PFSK-1 (cell line): ENCODE measurements around the gene PIK3R4.

Source experiments
- FOXP2 ChIP-seq: optimal IDR thresholded peaks from 2 replicates; pipeline ENCODE3; 2011; ENCODE audit warnings: borderline replicate concordance, control low read depth, inconsistent platforms; ENCODE audit not compliant: insufficient read depth; ENCODE audit errors: extremely low read length, extremely low read depth
- POLR2AphosphoS5 ChIP-seq: IDR thresholded peaks from 2 replicates; pipeline ENCODE4 v1.6.1; 2012; ENCODE audit warnings: low read depth, mild to moderate bottlenecking, control low read depth, low read length, moderate library complexity
- REST ChIP-seq, 2 experiments: IDR thresholded peaks; 2 replicates each; pipeline versions ENCODE4 v1.6.1 to v1.8.0; 2011 to 2012; ENCODE audit warnings: low read depth in 2 of 2, low read length in 2 of 2, control low read depth in 1 of 2, inconsistent platforms in 1 of 2, mild to moderate bottlenecking in 1 of 2, moderate library complexity in 1 of 2; ENCODE audit not compliant: insufficient read depth in 1 of 2
- SIN3A ChIP-seq: IDR thresholded peaks from 2 replicates; pipeline ENCODE4 v1.6.1; 2012; ENCODE audit warnings: mild to moderate bottlenecking, low read length, moderate library complexity, borderline replicate concordance; ENCODE audit not compliant: insufficient read depth
- TAF1 ChIP-seq: IDR thresholded peaks from 2 replicates; pipeline ENCODE4 v1.6.1; 2012; ENCODE audit warnings: low read length, control low read depth, borderline replicate concordance; ENCODE audit not compliant: insufficient read depth

The PIK3R4 gene

GRCh38 chr3:130671545-130672312, 74.9 kb downstream of the PIK3R4 start:
- TF ChIP-seq TAF1 (no peak), SIN3A (no peak), REST (IDR thresholded peaks at IDR 0.05; ENCODE audit: insufficient read depth in 1 of 2, low read depth in 2 of 2, low read length in 2 of 2) (no peak), POLR2AphosphoS5 (no peak), FOXP2 (no peak)

DNA sequence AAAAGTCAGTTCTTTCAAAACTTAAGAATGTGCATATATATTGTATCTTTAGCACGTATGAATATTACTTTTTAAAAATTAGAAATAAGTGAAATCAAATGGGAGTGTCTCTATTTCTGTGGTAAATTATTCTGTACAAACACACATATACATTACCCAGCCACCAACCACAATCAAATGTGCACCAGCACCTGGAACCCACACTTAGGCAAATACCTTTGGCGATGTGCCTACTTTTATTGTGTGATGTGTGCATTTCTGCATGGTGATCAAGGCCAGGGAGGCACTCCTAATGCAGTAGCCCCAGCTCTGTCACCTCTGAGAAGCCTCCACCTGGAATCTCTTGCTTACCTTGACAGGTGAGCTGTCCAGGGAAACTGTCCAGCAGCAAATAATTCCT, 76.9 kb downstream of the PIK3R4 start:
- no peak for TF ChIP-seq POLR2AphosphoS5
- no peak for TF ChIP-seq SIN3A
- no peak for TF ChIP-seq TAF1
- no peak for TF ChIP-seq FOXP2
- TF ChIP-seq REST (IDR thresholded peaks at IDR 0.05; ENCODE audit: insufficient read depth in 1 of 2, low read depth in 2 of 2, low read length in 2 of 2): no peak

- TF ChIP-seq SIN3A: no peak
- TF ChIP-seq POLR2AphosphoS5: no peak
- TF ChIP-seq REST (IDR thresholded peaks at IDR 0.05; ENCODE audit: insufficient read depth in 1 of 2, low read depth in 2 of 2, low read length in 2 of 2): no peak
- TF ChIP-seq FOXP2: no peak
- no peak for TF ChIP-seq TAF1
Measured at GRCh38 chr3:130663092-130663491, 83.5 kb downstream of the PIK3R4 start.

GRCh38 chr3:130662501-130662996, 84.1 kb downstream of the PIK3R4 start:
- TF ChIP-seq POLR2AphosphoS5: no peak
- no peak for TF ChIP-seq SIN3A
- TF ChIP-seq TAF1: no peak
- no peak for TF ChIP-seq REST (IDR thresholded peaks at IDR 0.05; ENCODE audit: insufficient read depth in 1 of 2, low read depth in 2 of 2, low read length in 2 of 2)
- no peak for TF ChIP-seq FOXP2
